HCT116 (cell line): ENCODE measurements around the gene TRPV2. TPM values are rescaled to one million over a fixed set of nuclear protein-coding genes. Genes with fewer than 3 reads are reported as not detected.
A peak's percentile ranks its signal among the peaks of the same experiment; 100 is the strongest.

Source experiments
- ATAC-seq: fragments of 200-7000 bp; cut with Tn5 transposase; 2 replicates; pipeline ENCODE4 v1.9.1; 2020; ENCODE audit warnings: mild to moderate bottlenecking, moderate library complexity
- BruUV-seq: library from RNA; stranded (reverse); fragments of 400-500 nt; replicated peaks from 2 replicates; lab custom pipeline; 2021; lab: Mats Ljungman, UMichigan
- CTCF ChIA-PET: fragments of 300-600 bp; sonication (Branson Sonifier 250); formaldehyde crosslinking; loops from one replicate; lab custom pipeline; 2021; ENCODE audit warnings: antibody characterized with exemption; lab: Charles Lee
- POLR2A ChIA-PET: fragments of 300-600, 350-600 bp; sonication (Branson Sonifier 250); formaldehyde crosslinking; loops from one replicate; lab custom pipeline; 2021; ENCODE audit warnings: antibody characterized with exemption; lab: Charles Lee
- RAD21 ChIA-PET, 2 experiments: fragments of 300-600 bp; sonication (Branson Sonifier 250); formaldehyde crosslinking; loops; one replicate each; lab custom pipeline; 2023; ENCODE audit warnings: low total read pairs in 2 of 2; ENCODE audit not compliant: uncharacterized antibody in 2 of 2, unreplicated experiment in 2 of 2, low non-redundant PET in 1 of 2; lab: Charles Lee
- DNase-seq: peaks from one replicate; pipeline ENCODE4 v3.0.0-alpha.2; 2010; ENCODE audit warnings: low read depth, low spot score
- H2AFZ ChIP-seq: fragments of 200-600 bp; shearing (Covaris generic), sonication (generic); 2 replicates; pipeline ENCODE4 v1.6.1; 2017; ENCODE audit warnings: low read depth, mixed run types, mixed read lengths, antibody characterized with exemption, low read length; ENCODE audit not compliant: poor library complexity, severe bottlenecking
- H3K27ac ChIP-seq: 2 replicates; pipeline ENCODE4 v1.5.1; 2012; ENCODE audit warnings: low read depth, low read length
- H3K27me3 ChIP-seq: fragments of 200-600 bp; sonication (generic); 2 replicates; pipeline ENCODE4 v1.6.1; 2016; ENCODE audit warnings: mixed run types, low read length, mixed read lengths; ENCODE audit not compliant: insufficient read depth
- H3K36me3 ChIP-seq, 2 experiments: fragments of 200-500 bp in 1 of 2; fragments of 200-600 bp in 1 of 2; sonication (Bioruptor generic) in 1 of 2; sonication (generic) in 1 of 2; 2 replicates each; pipeline versions ENCODE4 v1.5.1 to v1.6.1; 2014 to 2016; ENCODE audit warnings: low read length in 2 of 2, inconsistent platforms in 1 of 2, mixed read lengths in 1 of 2, mixed run types in 1 of 2; ENCODE audit not compliant: insufficient read depth in 2 of 2, control insufficient read depth in 1 of 2
- H3K4me1 ChIP-seq, 2 experiments: fragments of 200-600 bp in 1 of 2; sonication (generic) in 1 of 2; 2 replicates each; pipeline versions ENCODE4 v1.5.1 to v1.6.1; 2012 to 2017; ENCODE audit warnings: low read length in 2 of 2, inconsistent platforms in 1 of 2, mild to moderate bottlenecking in 1 of 2, mixed read lengths in 1 of 2, mixed run types in 1 of 2, moderate library complexity in 1 of 2; ENCODE audit not compliant: insufficient read depth in 2 of 2, control insufficient read depth in 1 of 2
- H3K4me2 ChIP-seq: fragments of 200-600 bp; sonication (generic); 2 replicates; pipeline ENCODE4 v1.6.1; 2017; ENCODE audit warnings: mixed run types, low read length, mixed read lengths
- H3K4me3 ChIP-seq, 2 experiments: fragments of 200-600 bp in 1 of 2; sonication (generic) in 1 of 2; replicated peaks in 1 of 2; 2 replicates each; pipeline ENCODE4 v1.5.1; 2011 to 2016; ENCODE audit warnings: low read length in 2 of 2, control low read depth in 1 of 2, low read depth in 1 of 2, mild to moderate bottlenecking in 1 of 2, mixed read lengths in 1 of 2, mixed run types in 1 of 2
- H3K79me2 ChIP-seq: fragments of 200-600 bp; sonication (generic); 2 replicates; pipeline ENCODE4 v1.6.1; 2017; ENCODE audit warnings: mild to moderate bottlenecking, mixed run types, low read length, moderate library complexity, mixed read lengths; ENCODE audit not compliant: insufficient read depth
- H3K9ac ChIP-seq: fragments of 200-600 bp; sonication (generic); 2 replicates; pipeline ENCODE4 v1.6.1; 2016; ENCODE audit warnings: low read length, mixed read lengths
- H3K9me2 ChIP-seq: fragments of 200-600 bp; sonication (generic), shearing (Covaris generic); 2 replicates; pipeline ENCODE4 v1.6.1; 2017; ENCODE audit warnings: mixed run types, mild to moderate bottlenecking, moderate library complexity; ENCODE audit not compliant: insufficient read depth
- H3K9me3 ChIP-seq, 2 experiments: fragments of 200-500 bp in 1 of 2; fragments of 200-600 bp in 1 of 2; sonication (Bioruptor generic) in 1 of 2; sonication (generic) in 1 of 2; 2 replicates each; pipeline ENCODE4 v1.6.1; 2014 to 2017; ENCODE audit warnings: low read length in 2 of 2, mixed read lengths in 2 of 2, inconsistent platforms in 1 of 2, low read depth in 1 of 2, mild to moderate bottlenecking in 1 of 2, mixed run types in 1 of 2, moderate library complexity in 1 of 2; ENCODE audit not compliant: control insufficient read depth in 1 of 2, insufficient read depth in 1 of 2
- H4K20me1 ChIP-seq: fragments of 200-600 bp; sonication (generic), shearing (Covaris generic); 2 replicates; pipeline ENCODE4 v1.6.1; 2017; ENCODE audit warnings: mixed run types, mild to moderate bottlenecking, moderate library complexity; ENCODE audit not compliant: insufficient read depth
- CEBPB ChIP-seq: IDR thresholded peaks from 2 replicates; pipeline ENCODE4 v1.6.1; 2012; ENCODE audit warnings: low read depth
- JUND ChIP-seq: IDR thresholded peaks from 2 replicates; pipeline ENCODE4 v1.6.1; 2012
- POLR2AphosphoS5 ChIP-seq: IDR thresholded peaks from 2 replicates; pipeline ENCODE4 v1.6.1; 2011; ENCODE audit warnings: mild to moderate bottlenecking, low read depth, low read length, moderate library complexity
- RAD21 ChIP-seq: IDR thresholded peaks from 2 replicates; pipeline ENCODE4 v1.6.1; 2012; ENCODE audit warnings: low read depth, mild to moderate bottlenecking
- TCF7L2 ChIP-seq: IDR thresholded peaks from 2 replicates; pipeline ENCODE4 v1.7.0; 2011; ENCODE audit warnings: borderline replicate concordance, inconsistent platforms; ENCODE audit not compliant: insufficient read depth, insufficient read length; ENCODE audit errors: extremely low read depth
- ZFX ChIP-seq: fragments of 450-650 bp; IDR thresholded peaks from 2 replicates; pipeline ENCODE4 v1.6.1; 2017
- intact Hi-C: fragments of 100-400 bp; cut with micrococcal nuclease; formaldehyde crosslinking; loops from 2 replicates; pipeline ENCODE4 v1.10.0; 2022
- total RNA-seq: library from RNA; stranded (reverse); gene quantifications from one replicate; pipeline ENCODE4 v1.2.1, GENCODE V29; 2021; ENCODE audit not compliant: unreplicated experiment
- TF ChIP-seq, protein P1 (sequence below): IDR thresholded peaks from 2 replicates; pipeline ENCODE4 v1.6.1; 2011; ENCODE audit warnings: mild to moderate bottlenecking, low read length, moderate library complexity; ENCODE audit not compliant: insufficient replicate concordance; ENCODE audit errors: extremely low read depth
- TF ChIP-seq, protein P2 (sequence below), 3 experiments: fragments of 200-600 bp in 1 of 3; sonication (generic) in 1 of 3; IDR thresholded peaks in 2 of 3; conservative IDR thresholded peaks in 1 of 3; 2 replicates each; pipeline ENCODE4 v1.5.1; 2012 to 2017; ENCODE audit warnings: low read depth in 2 of 3, low read length in 2 of 3, antibody characterized with exemption in 1 of 3, borderline replicate concordance in 1 of 3, control low read depth in 1 of 3, mild to moderate bottlenecking in 1 of 3, mixed read lengths in 1 of 3, mixed run types in 1 of 3, moderate library complexity in 1 of 3; ENCODE audit not compliant: insufficient read depth in 1 of 3

Gene TRPV2
- total RNA-seq, 1 experiment from 2014 or later = 2.7 TPM

DNA sequence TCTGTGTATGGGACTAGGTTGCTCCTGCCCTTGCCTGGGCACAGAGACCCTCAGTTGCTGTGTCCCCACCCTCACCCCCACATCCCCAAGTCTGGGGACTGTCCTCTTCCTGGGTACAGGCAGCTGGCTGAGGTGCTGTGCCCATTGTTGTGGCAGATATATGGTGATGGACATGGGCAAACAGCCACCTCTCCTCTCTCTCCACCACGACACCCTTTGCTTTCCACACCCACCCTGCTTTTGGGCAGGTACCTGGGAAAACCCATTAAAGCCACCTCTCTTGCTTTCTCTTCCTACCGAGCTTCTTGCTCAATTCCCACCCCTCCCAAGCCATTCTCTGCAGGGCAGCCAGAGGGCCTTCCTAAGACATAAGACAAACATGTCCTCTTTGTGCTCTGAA, 21.7 kb downstream of the TRPV2 start:
- ChIA-PET RAD21 (no interaction called here), CTCF (interaction anchor here (2.7 kb wide), 1 partner anchor 8 kb away, joined by 52 read pairs; no protein-coding TSS in a partner anchor)
- no TSS peak for BruUV-seq
- H3K27ac ChIP-seq = no peak overlapping the region
- peaks cover 10 to 31% of the 10 kb centered on the region in 2 experiments; a peak in 3 of 4 replicates for H3K4me1 ChIP-seq
- ATAC-seq (no peak), DNase-seq (no peak)
- no peak overlapping the region for H3K9ac ChIP-seq
- H3K4me2 ChIP-seq = peak overlapping the region; percentile 9; the same call in 1 of the 2 replicates
- intact Hi-C loops = loop anchor here (5.0 kb wide), 1 partner anchor 150 kb away; no protein-coding TSS in a partner anchor
- no peaks in the 10 kb centered on the region for H3K9me2 ChIP-seq
- peaks cover 33% of the 10 kb centered on the region for H3K79me2 ChIP-seq
- H3K36me3 ChIP-seq = peaks cover 18 to 30% of the 10 kb centered on the region in 2 experiments
- TF ChIP-seq TCF7L2 = no peak
- TF ChIP-seq JUND = no peak
- TF ChIP-seq, protein P1, sequence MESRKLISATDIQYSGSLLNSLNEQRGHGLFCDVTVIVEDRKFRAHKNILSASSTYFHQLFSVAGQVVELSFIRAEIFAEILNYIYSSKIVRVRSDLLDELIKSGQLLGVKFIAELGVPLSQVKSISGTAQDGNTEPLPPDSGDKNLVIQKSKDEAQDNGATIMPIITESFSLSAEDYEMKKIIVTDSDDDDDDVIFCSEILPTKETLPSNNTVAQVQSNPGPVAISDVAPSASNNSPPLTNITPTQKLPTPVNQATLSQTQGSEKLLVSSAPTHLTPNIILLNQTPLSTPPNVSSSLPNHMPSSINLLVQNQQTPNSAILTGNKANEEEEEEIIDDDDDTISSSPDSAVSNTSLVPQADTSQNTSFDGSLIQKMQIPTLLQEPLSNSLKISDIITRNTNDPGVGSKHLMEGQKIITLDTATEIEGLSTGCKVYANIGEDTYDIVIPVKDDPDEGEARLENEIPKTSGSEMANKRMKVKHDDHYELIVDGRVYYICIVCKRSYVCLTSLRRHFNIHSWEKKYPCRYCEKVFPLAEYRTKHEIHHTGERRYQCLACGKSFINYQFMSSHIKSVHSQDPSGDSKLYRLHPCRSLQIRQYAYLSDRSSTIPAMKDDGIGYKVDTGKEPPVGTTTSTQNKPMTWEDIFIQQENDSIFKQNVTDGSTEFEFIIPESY = no peak
- TF ChIP-seq RAD21 = no peak
- TF ChIP-seq, protein P2, sequence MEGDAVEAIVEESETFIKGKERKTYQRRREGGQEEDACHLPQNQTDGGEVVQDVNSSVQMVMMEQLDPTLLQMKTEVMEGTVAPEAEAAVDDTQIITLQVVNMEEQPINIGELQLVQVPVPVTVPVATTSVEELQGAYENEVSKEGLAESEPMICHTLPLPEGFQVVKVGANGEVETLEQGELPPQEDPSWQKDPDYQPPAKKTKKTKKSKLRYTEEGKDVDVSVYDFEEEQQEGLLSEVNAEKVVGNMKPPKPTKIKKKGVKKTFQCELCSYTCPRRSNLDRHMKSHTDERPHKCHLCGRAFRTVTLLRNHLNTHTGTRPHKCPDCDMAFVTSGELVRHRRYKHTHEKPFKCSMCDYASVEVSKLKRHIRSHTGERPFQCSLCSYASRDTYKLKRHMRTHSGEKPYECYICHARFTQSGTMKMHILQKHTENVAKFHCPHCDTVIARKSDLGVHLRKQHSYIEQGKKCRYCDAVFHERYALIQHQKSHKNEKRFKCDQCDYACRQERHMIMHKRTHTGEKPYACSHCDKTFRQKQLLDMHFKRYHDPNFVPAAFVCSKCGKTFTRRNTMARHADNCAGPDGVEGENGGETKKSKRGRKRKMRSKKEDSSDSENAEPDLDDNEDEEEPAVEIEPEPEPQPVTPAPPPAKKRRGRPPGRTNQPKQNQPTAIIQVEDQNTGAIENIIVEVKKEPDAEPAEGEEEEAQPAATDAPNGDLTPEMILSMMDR (IDR thresholded peaks at IDR 0.05 in 2 of 3, conservative IDR thresholded peaks at IDR 0.05 in 1 of 3; ENCODE audit: borderline replicate concordance in 1 of 3, insufficient read depth in 1 of 3, low read depth in 2 of 3, low read length in 2 of 3) = no peak
- no peak for TF ChIP-seq CEBPB
- TF ChIP-seq POLR2AphosphoS5 = no peak
- no peak for TF ChIP-seq ZFX
- TF ChIP-seq, all 23 proteins: peak for 0
- H2AFZ ChIP-seq = no peak overlapping the region
- H3K27me3 ChIP-seq = no peaks in the 10 kb centered on the region
- POLR2A ChIA-PET = interaction anchor here (7.1 kb wide), 1 partner anchor 9 kb away, joined by 93 read pairs; no protein-coding TSS in a partner anchor
- no peak overlapping the region for H3K4me3 ChIP-seq
- no peaks in the 10 kb centered on the region for H3K9me3 ChIP-seq
- peaks cover 11% of the 10 kb centered on the region; the same call in 1 of the 2 replicates for H4K20me1 ChIP-seq
